Neural progenitor cell (in vitro differentiated cells): ENCODE data around the gene GTPBP3.

Experiments used
- EZH2 ChIP-seq: fragments of 200-600 bp; sonication (generic); IDR thresholded peaks from 2 replicates; pipeline ENCODE4 v1.6.1; 2017; ENCODE audit warnings: antibody characterized with exemption, mild to moderate bottlenecking, moderate library complexity
- EZH2phosphoT487 ChIP-seq: fragments of 200-600 bp; sonication (generic); IDR thresholded peaks from 2 replicates; pipeline ENCODE4 v1.6.1; 2017; ENCODE audit warnings: antibody characterized with exemption
- TF ChIP-seq, protein P1 (sequence below): fragments of 200-600 bp; sonication (generic); IDR thresholded peaks from 2 replicates; pipeline ENCODE4 v1.5.1; 2017; ENCODE audit warnings: antibody characterized with exemption, mild to moderate bottlenecking

GRCh38 chr19:17357724-17358123, 20.4 kb downstream of the GTPBP3 start:
- TF ChIP-seq, protein P1, sequence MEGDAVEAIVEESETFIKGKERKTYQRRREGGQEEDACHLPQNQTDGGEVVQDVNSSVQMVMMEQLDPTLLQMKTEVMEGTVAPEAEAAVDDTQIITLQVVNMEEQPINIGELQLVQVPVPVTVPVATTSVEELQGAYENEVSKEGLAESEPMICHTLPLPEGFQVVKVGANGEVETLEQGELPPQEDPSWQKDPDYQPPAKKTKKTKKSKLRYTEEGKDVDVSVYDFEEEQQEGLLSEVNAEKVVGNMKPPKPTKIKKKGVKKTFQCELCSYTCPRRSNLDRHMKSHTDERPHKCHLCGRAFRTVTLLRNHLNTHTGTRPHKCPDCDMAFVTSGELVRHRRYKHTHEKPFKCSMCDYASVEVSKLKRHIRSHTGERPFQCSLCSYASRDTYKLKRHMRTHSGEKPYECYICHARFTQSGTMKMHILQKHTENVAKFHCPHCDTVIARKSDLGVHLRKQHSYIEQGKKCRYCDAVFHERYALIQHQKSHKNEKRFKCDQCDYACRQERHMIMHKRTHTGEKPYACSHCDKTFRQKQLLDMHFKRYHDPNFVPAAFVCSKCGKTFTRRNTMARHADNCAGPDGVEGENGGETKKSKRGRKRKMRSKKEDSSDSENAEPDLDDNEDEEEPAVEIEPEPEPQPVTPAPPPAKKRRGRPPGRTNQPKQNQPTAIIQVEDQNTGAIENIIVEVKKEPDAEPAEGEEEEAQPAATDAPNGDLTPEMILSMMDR, result no peak
- TF ChIP-seq EZH2 (no peak), EZH2phosphoT487 (no peak)
